Liver (tissue), 2 donors: ENCODE results near the gene ALCAM.

Experiments used
- CTCF ChIP-seq: fragments of 150-350 bp; IDR thresholded peaks from 2 replicates; pipeline ENCODE4 v1.5.1; 2017; ENCODE audit warnings: improper control_type of control experiment, low read depth, low read length; ENCODE audit not compliant: missing input control
- REST ChIP-seq: IDR thresholded peaks from 2 replicates; pipeline ENCODE4 v1.6.1; 2016; ENCODE audit warnings: antibody characterized with exemption, mild to moderate bottlenecking
- donor health status: healthy.

GRCh38 chr3:105598042-105598796 lies 231.5 kb downstream of the ALCAM start:
- TF ChIP-seq REST, result no peak
- no peak for TF ChIP-seq CTCF
